HEK293 (cell line): ENCODE measurements around the gene NUDT4.

ENCODE experiments used
- CTCF ChIA-PET: fragments of 350-600 bp; formaldehyde crosslinking; extraction: SDS; loops from one replicate; lab custom pipeline; 2021; ENCODE audit warnings: antibody characterized with exemption; lab: Yijun Ruan, JAX
- POLR2A ChIA-PET: fragments of 300-600 bp; formaldehyde crosslinking; extraction: SDS; loops from one replicate; lab custom pipeline; 2020; ENCODE audit warnings: antibody characterized with exemption, inconsistent platforms; lab: Yijun Ruan, JAX
- H3K27ac ChIP-seq: fragments of 200-500 bp; sonication (Bioruptor generic); 2 replicates; pipeline ENCODE4 v1.5.1; 2014; ENCODE audit warnings: low read depth, low read length, control low read depth, inconsistent platforms; ENCODE audit errors: extremely low read depth
- H3K36me3 ChIP-seq, 2 experiments: fragments of 200-500 bp in 1 of 2; sonication (Bioruptor generic) in 1 of 2; 1 replicate in 1 of 2; 2 replicates in 1 of 2; pipeline ENCODE4 v1.5.1; 2014 to 2017; ENCODE audit warnings: inconsistent platforms in 2 of 2, low read length in 2 of 2; ENCODE audit not compliant: control insufficient read depth in 2 of 2, insufficient read depth in 1 of 2
- H3K4me1 ChIP-seq: fragments of 200-500 bp; sonication (Bioruptor generic); 2 replicates; pipeline ENCODE4 v1.5.1; 2014; ENCODE audit warnings: mild to moderate bottlenecking, low read length, inconsistent platforms; ENCODE audit not compliant: control insufficient read depth, insufficient read depth
- H3K4me3 ChIP-seq: 2 replicates; pipeline ENCODE4 v1.5.1; 2011; ENCODE audit warnings: low read depth, mild to moderate bottlenecking, control low read depth, low read length, moderate library complexity
- H3K9me3 ChIP-seq: fragments of 200-500 bp; sonication (Bioruptor generic); 2 replicates; pipeline ENCODE4 v1.5.1; 2014; ENCODE audit warnings: low read depth, low read length, inconsistent platforms; ENCODE audit not compliant: control insufficient read depth, insufficient read depth
- GLI4 ChIP-seq: fragments of 450-650 bp; formaldehyde crosslinking; IDR thresholded peaks from 2 replicates; pipeline ENCODE4 v1.5.1; 2016; ENCODE audit warnings: missing biosample characterization, missing genetic modification characterization
- KLF8 ChIP-seq: fragments of 450-650 bp; formaldehyde crosslinking; IDR thresholded peaks from 2 replicates; pipeline ENCODE4 v1.5.1; 2016; ENCODE audit warnings: missing biosample characterization, missing genetic modification characterization
- MYNN ChIP-seq: fragments of 450-650 bp; formaldehyde crosslinking; IDR thresholded peaks from 2 replicates; pipeline ENCODE4 v1.5.1; 2016; ENCODE audit warnings: missing biosample characterization, missing genetic modification characterization, borderline replicate concordance
- RBAK ChIP-seq: fragments of 450-650 bp; formaldehyde crosslinking; IDR thresholded peaks from 2 replicates; pipeline ENCODE4 v1.5.1; 2016; ENCODE audit warnings: missing biosample characterization, missing genetic modification characterization
- REST ChIP-seq: fragments of 450-650 bp; formaldehyde crosslinking; IDR thresholded peaks from 2 replicates; pipeline ENCODE4 v1.5.1; 2016; ENCODE audit warnings: missing biosample characterization, missing genetic modification characterization
- TSHZ1 ChIP-seq: fragments of 450-650 bp; formaldehyde crosslinking; IDR thresholded peaks from 2 replicates; pipeline ENCODE4 v1.5.1; 2016; ENCODE audit warnings: missing biosample characterization, missing genetic modification characterization, borderline replicate concordance
- ZBTB26 ChIP-seq: fragments of 450-650 bp; formaldehyde crosslinking; optimal IDR thresholded peaks from 2 replicates; pipeline ENCODE3; 2016; ENCODE audit warnings: missing biosample characterization, mild to moderate bottlenecking, missing genetic modification characterization
- ZBTB48 ChIP-seq: fragments of 450-650 bp; formaldehyde crosslinking; IDR thresholded peaks from 2 replicates; pipeline ENCODE4 v1.5.1; 2016; ENCODE audit warnings: missing biosample characterization, missing genetic modification characterization
- ZIC2 ChIP-seq: fragments of 450-650 bp; formaldehyde crosslinking; IDR thresholded peaks from 2 replicates; pipeline ENCODE4 v1.5.1; 2016; ENCODE audit warnings: missing biosample characterization, missing genetic modification characterization
- ZNF2 ChIP-seq: fragments of 450-650 bp; formaldehyde crosslinking; IDR thresholded peaks from 2 replicates; pipeline ENCODE4 v1.5.1; 2016; ENCODE audit warnings: missing biosample characterization, missing genetic modification characterization
- ZNF292 ChIP-seq: fragments of 450-650 bp; formaldehyde crosslinking; IDR thresholded peaks from 2 replicates; pipeline ENCODE4 v1.5.1; 2016; ENCODE audit warnings: low read depth, missing biosample characterization, missing genetic modification characterization, borderline replicate concordance
- ZNF488 ChIP-seq: fragments of 450-650 bp; formaldehyde crosslinking; IDR thresholded peaks from 2 replicates; pipeline ENCODE4 v1.5.1; 2016; ENCODE audit warnings: missing biosample characterization, missing genetic modification characterization
- ZNF639 ChIP-seq: fragments of 450-650 bp; formaldehyde crosslinking; IDR thresholded peaks from 2 replicates; pipeline ENCODE4 v1.5.1; 2016; ENCODE audit warnings: missing biosample characterization, missing genetic modification characterization
- ZNF660 ChIP-seq: fragments of 450-650 bp; IDR thresholded peaks from 2 replicates; pipeline ENCODE4 v1.5.1; 2018; ENCODE audit warnings: missing biosample characterization, mild to moderate bottlenecking, missing genetic modification characterization
- TF ChIP-seq, protein P1 (sequence below): fragments of 450-650 bp; formaldehyde crosslinking; IDR thresholded peaks from 2 replicates; pipeline ENCODE4 v1.5.1; 2016; ENCODE audit warnings: missing biosample characterization, missing genetic modification characterization, low read depth

Gene NUDT4

GRCh38 chr12:93370947-93371346, 6.8 kb upstream of the NUDT4 start:
- POLR2A ChIA-PET: no interaction called here
- H3K4me3 ChIP-seq: no peak overlapping the region
- H3K9me3 ChIP-seq: no peaks in the 10 kb centered on the region
- no peak overlapping the region for H3K27ac ChIP-seq
- H3K4me1 ChIP-seq: no peaks in the 10 kb centered on the region
- no peaks in the 10 kb centered on the region for H3K36me3 ChIP-seq
- TF ChIP-seq ZNF639 (tag by site-specific recombination): no peak
- TF ChIP-seq ZNF292 (tag by site-specific recombination): no peak
- TF ChIP-seq RBAK (tag by site-specific recombination): no peak
- TF ChIP-seq GLI4 (tag by site-specific recombination): no peak
- no peak for TF ChIP-seq ZNF2 (tag by site-specific recombination)
- no peak for TF ChIP-seq TSHZ1 (tag by site-specific recombination)
- TF ChIP-seq ZNF660: no peak
- TF ChIP-seq MYNN: no peak
- no peak for TF ChIP-seq REST (tag by site-specific recombination)
- TF ChIP-seq, protein P1, sequence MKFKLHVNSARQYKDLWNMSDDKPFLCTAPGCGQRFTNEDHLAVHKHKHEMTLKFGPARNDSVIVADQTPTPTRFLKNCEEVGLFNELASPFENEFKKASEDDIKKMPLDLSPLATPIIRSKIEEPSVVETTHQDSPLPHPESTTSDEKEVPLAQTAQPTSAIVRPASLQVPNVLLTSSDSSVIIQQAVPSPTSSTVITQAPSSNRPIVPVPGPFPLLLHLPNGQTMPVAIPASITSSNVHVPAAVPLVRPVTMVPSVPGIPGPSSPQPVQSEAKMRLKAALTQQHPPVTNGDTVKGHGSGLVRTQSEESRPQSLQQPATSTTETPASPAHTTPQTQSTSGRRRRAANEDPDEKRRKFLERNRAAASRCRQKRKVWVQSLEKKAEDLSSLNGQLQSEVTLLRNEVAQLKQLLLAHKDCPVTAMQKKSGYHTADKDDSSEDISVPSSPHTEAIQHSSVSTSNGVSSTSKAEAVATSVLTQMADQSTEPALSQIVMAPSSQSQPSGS: no peak
- no peak for TF ChIP-seq KLF8 (tag by site-specific recombination)
- no peak for TF ChIP-seq ZNF488 (tag by site-specific recombination)
- no peak for TF ChIP-seq ZIC2 (tag by site-specific recombination)
- no peak for TF ChIP-seq ZBTB48
- TF ChIP-seq ZBTB26 (tag by site-specific recombination): no peak
- TF ChIP-seq, all 188 proteins: peak for 0
- CTCF ChIA-PET: interaction anchor here (0.7 kb wide), 1 partner anchor 1042 kb away, joined by 4 read pairs; no protein-coding TSS in a partner anchor
